DMS 273 (cell line): ENCODE measurements around the gene DIP2C.

Source experiments
- DNase-seq: peaks from one replicate; lab custom pipeline; 2025; ENCODE audit not compliant: unreplicated experiment; lab: John Stamatoyannopoulos, UW

The DIP2C gene

DNA sequence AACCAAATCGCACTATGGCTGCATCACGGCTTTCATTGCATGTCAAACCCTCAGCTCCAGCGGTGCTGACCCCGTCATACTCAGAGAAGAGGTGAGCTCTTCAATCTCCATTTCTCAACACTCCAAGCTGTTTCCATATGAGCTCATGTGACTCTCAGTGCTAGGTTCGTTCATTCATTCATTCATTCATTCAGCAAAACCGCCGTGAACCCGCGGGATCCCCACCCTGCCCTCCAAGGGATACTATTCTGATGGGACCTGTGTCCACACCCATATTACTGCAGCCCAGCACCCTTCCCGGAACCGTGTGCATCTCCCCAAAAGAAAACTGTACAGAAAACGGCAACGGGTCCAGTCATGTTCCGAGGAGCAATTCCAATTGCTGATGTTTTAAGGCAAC is 184.7 kb downstream of the DIP2C start:
- no peak for DNase-seq

DNA sequence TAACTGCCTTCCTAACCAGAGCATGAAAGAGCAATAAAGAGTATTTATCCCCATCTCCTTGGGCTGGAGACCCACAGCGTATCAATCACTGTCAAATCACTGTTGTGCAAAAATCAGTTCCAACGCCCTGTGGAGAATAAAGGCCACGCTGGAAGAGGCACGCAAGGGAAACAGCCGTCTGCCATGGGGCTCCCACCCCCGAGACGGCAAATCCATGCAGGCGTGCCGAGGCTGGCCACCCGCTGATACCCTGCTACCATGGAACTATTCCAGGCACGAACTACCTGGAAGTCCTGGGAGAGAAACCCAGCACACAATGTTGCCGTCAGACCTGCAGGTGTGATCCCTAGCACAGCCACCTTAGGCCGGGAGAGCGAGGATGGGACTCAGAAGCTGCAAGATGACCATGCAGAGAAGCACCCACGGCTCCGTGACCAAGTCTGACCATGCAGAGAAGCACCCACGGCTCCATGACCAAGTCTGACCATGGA is 185.3 kb downstream of the DIP2C start:
- DNase-seq, result no peak

DNA sequence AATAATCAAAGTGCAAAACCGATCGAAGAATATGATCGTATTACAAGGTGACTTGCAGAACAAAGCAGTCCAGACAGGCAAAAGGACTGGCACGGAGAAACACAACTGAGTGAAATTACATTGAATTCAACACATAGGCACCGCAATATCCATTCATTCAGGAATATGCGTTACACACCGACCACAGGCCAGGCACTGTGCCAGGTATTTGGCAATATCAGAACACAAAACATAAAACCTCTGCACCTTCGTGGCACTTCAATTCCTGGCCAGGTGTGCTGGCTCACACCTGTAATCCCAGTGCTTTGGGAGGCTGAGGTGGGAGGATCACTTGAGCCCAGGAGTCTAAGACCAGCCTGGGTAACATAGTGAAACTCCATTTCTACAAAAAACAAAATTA is 187.9 kb downstream of the DIP2C start:
- no peak for DNase-seq

DNA sequence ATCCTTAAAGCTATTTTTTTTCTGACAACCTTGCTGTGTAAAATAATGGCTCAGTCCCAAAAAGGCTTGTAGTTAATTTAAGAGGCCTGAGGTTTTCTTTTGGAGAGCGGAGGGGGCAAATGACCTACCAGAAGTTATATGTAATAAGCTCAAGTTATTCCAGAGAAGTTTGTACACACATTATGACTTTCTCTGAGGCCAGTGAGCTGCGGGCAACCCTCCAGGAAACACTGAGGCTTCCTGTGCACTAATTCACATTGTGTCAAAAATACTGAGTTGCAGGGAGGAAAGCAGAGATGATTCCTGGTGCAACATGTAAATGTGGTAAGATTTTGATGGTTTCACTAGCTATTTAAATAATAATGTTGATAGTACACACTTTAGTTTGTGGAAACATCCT is 188.6 kb downstream of the DIP2C start:
- no peak for DNase-seq

DNA sequence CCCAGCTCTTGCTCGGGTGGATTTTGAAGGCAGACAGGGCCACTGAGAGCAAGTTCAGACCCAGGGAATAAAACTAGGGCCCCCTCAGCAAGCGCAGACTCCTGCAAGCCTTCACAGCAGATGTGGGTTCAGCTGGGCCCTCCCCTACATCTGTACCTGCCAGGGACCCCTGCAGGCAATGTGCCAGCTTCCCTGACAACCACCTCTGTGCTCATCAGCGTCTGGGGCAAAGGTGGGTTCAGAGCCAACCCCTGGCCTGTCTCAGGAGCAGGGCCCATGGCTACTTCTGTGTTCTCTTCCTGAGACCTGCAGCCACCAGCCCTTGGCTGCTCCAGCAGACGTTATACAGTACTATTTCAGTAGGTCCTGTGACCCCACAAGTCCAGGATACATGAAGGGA is 189.5 kb downstream of the DIP2C start:
- no peak for DNase-seq

DNA sequence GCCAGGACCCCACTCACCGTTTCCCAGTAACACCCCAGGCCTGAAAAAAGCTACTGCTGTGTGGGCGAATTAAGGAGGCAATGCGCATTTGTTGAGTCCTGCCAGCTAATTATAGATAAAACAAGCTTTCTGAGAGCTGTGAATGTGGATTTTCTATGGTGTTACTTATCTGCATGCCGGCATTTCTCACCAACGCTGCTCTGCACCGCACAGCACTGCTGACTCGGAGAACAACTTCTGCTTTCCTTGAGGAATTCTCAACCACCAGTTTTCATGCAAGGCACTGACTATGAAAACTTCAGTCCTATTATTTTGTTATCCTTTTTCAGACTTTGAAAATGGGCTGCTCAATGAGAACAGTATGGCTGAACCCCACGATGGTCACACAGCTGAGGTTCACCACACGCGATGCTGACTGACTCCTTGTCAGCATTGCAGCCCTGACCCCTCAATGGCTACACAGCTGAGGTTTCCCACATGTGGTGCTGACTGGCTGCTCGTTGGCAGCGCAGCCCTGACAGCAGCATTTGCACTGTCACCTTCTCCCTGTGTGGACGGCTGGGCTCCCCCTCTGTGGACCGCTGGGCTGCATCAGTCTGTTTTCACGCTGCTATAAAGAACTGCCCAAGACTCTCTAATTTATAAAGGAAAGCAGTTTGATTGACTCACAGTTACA is 190.6 kb downstream of the DIP2C start:
- no peak for DNase-seq

DNA sequence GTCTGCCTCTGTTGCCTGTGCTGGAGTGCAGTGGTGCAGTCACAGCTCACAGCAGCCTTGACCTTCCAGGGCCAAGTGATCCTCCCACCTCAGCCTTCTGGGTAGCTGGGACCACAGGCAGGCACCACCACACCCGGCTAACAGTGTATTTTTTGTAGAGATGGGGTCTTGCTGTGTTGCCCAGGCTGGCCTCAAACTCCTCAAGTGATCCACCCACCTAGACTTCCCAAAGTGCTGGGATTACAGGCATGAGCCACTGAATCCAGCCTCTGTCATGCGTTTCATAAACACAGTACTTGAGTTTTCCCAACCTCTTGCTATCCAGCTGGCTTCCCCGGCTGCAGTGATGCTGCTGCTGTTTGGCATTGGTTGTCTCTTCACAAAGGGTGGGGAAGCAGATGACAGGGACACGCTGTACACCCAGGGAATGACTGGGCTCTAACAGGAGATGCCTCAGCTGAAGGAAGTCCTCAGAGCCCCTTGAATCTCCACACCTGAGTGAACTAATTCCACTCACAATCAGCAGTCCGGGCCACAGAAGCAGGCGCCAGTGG is 191.5 kb downstream of the DIP2C start:
- no peak for DNase-seq

DNA sequence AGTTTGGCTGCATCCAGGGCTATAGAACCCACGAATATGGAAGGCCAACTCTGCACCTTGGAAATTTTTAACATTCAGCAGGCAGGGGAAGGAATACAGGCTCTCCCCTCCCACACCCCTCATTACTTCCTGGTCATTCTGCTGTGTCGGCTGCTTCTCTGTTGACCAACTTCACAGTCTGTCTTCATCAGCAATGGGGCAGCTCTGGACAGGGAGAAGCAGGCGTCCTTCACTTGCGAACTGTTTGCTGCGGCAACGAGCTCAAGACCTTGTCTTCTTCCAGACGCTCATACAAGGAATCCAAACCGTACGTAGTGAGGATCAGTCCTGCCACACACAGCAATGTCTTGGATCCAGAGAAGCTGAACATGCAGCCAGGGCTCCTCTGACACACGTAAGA is 192.2 kb downstream of the DIP2C start:
- DNase-seq, result no peak

DNA sequence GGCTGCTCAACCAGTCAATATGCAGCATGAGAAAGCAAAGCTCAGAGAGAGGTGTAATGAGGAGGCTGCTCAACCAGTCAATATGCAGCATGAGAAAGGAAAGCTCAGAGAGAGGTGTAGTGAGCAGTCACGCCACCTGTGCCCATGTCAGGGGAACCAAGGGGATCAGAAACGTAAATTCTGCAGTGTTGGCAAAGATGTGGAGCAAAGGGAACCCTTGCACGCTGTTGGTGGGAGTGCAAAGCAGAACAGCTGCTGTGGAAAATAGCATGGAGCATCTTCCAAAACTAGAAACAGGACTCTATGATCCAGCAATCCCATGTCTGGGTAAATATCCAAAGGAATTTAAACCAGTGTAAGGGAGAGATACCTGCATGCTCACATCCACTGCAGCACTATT is 194.9 kb downstream of the DIP2C start:
- DNase-seq, result no peak

DNA sequence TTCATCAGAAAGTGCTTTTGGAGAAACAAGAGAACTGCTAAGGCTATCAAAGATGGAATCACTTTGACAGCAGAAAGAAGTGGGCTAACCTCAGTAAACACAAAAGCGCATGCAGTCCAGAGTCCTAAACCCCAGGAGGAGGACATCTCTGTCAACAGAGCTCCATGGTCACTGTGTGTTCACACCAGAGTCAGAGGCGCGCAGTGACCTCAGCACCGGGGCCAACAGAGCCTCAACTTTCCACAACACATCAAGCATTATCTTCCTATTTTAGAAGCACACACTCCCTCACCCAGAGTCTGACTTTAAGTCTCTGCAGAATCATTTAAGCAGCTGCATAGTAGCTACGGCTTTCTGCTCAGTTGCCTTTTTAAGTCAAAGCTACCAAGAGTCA is 195.3 kb downstream of the DIP2C start:
- DNase-seq, result no peak

DNA sequence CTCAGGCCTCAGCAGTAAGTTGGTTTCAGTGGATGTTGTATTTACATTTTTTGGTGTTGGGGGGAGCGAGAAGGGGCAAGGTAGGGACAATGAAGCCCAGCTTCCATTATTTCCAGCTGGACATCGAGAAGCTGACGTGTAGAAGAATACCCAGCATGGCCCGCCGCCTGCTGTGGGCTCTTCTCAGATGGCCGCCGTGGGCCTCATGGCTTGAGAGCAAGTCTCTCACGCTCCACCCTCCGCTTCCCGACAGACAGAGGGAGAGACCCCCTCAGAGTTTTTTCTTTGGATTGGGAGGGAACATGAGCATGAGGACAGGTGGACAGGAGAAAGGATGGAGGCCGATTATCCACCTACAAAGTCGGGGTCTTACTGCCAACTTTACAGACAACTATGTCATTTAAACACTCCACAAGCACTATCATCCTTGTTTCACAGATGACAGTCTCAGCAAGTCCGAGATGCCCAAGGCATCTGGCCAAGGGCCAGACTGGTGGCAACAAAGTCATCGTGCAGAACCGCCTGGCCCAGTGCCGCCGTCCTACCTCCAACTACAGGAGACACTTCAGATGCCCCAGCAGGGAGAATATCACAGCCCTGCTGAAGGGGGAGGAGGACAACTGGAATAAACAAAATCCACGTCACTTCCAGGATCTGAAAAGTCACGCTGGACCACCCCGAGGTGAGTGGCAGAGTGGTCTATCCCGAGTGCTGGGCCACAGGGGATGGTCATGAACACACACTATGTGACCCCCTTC is 195.9 kb downstream of the DIP2C start:
- no peak for DNase-seq

DNA sequence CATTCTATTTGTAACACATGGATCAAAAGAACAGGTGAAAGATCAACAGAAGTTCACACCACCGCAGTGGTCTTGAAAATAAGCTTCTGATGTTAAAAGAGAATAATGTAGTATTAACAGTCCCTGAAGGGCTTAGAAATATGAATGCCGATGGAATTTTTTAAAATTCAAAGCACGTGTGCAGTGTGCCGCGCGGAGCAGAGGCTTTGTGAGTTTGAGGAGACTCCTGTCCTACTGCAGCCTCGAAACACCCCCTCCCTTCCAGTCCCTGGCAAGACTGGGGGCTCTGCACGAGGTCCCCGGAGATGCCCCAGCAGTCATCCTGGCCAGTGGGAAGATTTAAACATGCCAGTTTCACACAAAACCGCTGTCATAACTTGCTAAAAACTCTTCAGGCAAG is 196.6 kb downstream of the DIP2C start:
- no peak for DNase-seq

DNA sequence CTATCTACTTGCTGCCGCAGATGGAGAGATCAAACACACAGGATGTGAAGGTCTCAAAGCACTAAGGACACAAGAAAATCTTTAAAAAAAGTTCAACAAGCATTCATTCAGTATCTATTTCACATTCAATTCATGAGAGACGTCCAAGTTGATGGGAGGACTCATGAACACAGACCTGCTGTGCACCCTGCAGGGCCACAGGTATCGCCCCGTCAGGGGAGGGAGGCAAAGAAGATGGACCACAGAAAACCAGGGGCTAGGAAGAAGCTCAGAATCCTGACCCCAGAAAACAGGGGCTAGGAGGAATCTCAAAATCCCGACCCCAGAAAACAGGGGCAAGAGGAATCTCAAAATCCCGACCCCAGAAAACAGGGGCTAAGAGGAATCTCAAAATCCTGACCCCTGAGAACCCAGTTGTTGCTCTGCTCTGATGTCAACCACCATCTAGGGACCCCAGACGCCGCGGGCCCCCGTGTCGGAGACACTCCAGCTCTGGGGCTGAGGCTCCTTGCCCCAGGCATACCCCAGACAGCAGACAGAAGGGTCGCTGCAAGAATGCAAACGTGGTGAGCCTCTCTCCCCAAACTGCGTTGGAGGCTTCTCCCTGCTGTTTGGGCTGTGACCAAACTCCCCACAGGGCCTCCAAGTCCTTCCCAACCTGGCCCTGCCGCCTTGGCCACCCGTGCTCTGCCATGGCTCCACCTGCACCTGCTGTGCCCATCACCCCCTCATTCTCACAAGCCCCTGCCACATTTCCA is 197.6 kb downstream of the DIP2C start:
- no peak for DNase-seq

DNA sequence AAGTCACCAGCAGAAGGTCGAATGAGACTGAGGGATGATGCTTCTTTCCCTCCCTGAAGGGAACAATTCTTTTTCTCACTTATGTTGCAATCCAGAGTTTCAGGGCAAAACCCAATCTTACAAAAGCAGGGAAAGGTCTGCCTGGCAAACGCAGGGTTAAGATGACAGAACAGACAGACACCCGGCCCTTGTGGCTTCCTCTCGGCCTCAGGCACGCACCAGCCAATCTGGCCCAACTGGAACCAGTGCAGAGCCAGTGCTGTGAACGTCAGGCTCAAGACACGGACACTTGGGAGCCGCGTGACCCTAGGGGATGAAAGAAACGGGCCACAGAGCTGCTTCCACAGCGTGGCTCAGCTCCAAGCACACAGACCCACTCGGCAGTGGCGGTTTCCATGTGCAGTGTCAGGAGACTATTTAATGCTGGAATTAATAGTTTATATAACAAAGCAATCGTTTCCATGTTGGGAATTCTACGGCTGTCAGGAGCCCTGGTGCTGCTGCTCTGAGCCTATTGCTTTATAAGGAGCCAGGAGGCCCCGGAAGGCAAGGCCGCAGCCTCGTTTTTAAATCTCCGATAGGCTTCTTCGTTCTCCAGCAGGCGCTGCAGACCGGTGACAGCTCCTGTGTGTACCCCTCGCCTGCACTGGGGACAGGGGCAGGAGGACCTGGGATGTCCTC is 198.4 kb downstream of the DIP2C start:
- DNase-seq, result no peak

DNA sequence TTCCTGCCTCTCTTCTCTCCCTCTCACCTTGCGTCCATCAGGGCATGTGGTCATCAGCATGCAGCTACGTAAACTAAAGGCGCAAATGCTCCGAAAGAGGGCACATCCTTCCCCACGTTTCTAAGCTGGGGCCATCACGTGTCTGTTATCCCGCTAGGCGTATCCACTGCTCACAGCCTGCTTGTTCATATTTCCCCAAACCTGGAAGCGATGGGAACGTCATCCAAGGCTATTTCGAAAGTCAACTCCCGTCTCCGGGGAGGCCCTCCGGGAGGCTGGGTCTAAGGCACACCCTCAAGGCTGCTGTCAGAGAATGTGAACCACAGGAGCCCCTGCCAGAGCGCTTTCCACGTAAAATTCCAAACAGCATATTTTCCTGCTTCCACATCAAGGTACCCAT is 199.2 kb downstream of the DIP2C start:
- DNase-seq, result no peak

DNA sequence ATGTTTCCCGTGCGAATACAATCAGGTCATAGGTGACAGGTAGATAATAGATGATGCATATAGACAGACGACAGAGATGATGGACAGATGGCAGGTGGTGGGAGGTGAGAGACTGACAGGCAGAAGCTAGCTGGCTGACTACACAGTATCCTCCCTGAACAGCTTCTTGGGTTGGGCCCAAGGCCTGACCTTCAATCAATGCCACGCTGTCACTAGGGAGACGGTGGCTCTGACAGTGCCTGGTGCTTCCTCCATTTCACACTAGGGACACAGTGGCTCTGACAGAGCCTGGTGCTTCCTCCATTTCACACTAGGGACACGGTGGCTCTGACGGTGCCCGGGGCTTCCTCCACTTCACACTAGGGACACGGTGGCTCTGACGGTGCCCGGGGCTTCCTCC is 200.1 kb downstream of the DIP2C start:
- DNase-seq, result no peak

DNA sequence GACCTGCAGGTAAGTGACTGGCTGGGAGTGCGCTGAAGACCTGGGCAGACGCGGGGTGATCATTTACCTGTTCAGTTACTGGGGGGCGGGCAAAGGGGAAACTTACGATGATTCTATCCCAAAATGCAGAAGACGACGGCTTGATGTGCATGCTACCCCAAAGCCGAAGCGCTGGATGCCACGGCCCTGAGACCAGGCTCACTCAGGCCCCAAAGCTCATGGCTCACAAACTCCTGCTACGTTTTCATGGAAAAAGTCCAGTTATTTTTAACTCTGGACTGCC is 200.6 kb downstream of the DIP2C start:
- no peak for DNase-seq

DNA sequence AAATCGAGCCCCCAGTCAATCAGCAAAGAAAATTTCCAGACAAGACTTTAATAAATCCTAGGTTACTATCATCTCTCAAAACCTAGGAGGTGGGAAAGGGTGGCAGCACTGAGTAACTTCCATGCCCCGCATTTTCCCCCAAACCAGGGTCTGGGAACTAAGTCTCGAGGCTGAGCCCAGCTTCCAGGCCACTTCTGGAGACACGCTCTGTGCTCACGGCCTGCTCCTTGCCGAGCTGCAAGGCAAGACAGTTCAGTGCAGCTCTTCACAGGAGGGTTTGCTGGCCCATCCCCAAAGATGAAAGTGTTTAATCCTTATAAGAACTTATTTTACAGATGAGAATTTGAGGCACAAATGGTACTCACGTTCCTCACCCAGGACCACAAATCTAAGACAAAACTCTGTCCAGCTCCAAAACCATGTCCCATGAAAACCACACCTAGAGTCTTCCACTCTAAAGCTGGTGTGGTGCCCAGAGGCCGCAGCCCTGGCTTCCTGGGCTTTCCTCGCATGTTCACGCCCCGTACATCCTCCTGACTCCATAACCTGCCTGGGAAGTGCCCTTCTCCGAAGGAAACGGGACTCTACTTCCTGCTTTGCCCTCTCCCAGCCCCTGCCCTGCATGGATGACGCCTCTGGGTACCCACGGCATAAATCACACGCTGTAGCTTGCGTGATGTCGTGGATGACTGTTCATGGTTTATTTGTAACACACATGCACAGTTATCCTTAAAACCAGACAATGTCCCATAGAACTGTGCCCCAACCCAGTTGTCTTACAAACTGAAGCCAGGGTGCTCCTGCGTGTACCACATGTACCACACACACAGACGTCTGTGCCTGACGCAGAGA is 201.2 kb downstream of the DIP2C start:
- DNase-seq, result no peak

DNA sequence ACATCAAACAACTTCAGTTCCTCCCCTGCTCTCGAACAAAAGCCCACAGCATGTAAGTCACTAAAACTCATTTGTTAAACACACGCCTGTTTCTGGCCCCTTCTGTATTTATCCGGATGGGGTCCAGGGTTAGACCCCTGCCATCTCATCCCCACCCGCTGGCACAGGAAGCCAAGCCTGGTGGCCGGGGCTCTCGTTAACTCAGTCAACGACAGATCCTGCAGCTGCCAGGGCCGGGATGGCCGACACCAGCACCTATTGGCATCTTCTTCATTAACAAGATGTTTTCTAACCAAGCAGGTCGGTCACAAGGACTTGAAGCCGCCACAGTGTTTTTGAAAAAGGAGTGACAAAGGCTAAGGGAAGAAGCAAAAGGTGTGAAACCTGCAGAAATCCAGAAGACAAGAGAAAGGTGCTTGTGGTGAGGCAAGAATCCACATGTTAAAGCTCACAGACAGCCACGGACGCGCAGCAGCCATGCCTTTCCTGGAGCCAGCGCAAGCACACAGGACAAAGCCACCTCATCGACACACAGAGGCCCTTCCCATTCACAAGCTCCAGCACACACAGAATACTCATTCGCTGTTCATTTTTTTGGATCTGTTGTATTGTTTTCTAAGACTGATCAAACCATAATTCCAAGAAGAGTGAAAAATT is 202.7 kb downstream of the DIP2C start:
- no peak for DNase-seq

DNA sequence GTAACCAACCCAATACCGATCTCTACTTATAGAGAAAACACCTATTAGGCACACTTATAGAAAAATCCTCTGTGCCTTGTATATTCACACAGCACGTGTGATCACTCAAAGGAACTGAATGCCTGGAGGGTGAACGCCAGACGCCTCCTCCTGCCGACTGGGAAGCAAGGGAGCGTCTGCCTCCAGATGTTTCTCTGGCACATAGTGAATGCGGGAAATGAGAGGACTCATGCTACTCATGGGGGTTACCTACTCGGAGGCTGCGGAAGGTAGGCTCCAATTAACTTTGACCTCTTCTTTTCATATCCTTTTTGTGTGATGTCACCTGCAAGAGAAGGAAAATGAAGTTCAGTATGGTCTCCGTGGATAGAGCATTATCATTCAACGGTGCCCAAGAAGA is 203.3 kb downstream of the DIP2C start:
- no peak for DNase-seq
